Astrocyte of the spinal cord (primary cell): ENCODE data around the gene CKAP2L.
A peak's percentile ranks its signal among the peaks of the same experiment; 100 is the strongest.

Source experiments
- DNase-seq: peaks from one replicate; pipeline ENCODE4 v3.0.0; 2011; ENCODE audit warnings: low read depth, low spot score
- H3K4me3 ChIP-seq: 2 replicates; pipeline ENCODE4 v1.5.1; 2011; ENCODE audit warnings: low read depth, mild to moderate bottlenecking, low read length, moderate library complexity
- CTCF ChIP-seq: IDR thresholded peaks from 2 replicates; pipeline ENCODE4 v1.5.1; 2012; ENCODE audit warnings: low read depth, mild to moderate bottlenecking, low read length, inconsistent platforms
- in situ Hi-C: cut with HindIII; loops from 2 replicates; pipeline ENCODE4 v1.10.0; 2017; ENCODE audit warnings: low sequenced_read_pairs

Gene CKAP2L

GRCh38 chr2:112784199-112785189, 20.1 kb upstream of the CKAP2L start, which contains the start of gene IL1A:
IL1A (minus strand) TSS chr2:112784493; CDS start chr2:112783770, 723 bp downstream.
- peak; percentile 70 for DNase-seq
- in situ Hi-C loops: no loop called here
- no peak for TF ChIP-seq CTCF
- H3K4me3 ChIP-seq: no peak within 1 kb of the TSS

DNA sequence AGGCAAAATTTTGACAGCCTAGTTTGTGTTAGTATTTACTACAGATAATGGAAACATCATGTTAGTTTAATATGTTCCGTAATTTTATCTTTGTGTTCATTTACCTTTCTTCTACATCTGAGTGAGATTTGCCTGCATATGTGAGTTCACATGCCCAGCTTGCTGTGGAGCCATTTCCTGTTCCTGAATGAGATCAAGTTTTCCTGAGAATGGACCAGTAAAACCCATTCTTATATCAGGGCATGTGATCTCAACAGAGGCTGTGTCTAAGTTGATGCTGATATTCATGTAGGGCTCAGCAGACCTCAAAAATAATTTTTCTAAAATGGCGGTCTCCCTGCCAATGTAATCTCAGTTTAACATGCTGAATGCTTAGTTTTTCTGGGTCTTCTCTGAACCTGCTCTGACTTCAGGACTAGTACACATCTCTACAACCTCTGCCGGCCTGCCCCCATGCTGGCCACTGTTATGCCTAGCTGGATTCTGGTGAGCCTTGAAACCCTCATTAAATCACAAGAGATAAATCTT, 18.8 kb upstream of the CKAP2L start:
- H3K4me3 ChIP-seq: no peak overlapping the region
- in situ Hi-C loops: no loop called here
- DNase-seq: no peak
- TF ChIP-seq CTCF: no peak

- TF ChIP-seq CTCF: no peak
- in situ Hi-C loops: no loop called here
- no peak overlapping the region for H3K4me3 ChIP-seq
- DNase-seq: no peak
Observed at GRCh38 chr2:112782234-112782799, 17.9 kb upstream of the CKAP2L start.

DNA sequence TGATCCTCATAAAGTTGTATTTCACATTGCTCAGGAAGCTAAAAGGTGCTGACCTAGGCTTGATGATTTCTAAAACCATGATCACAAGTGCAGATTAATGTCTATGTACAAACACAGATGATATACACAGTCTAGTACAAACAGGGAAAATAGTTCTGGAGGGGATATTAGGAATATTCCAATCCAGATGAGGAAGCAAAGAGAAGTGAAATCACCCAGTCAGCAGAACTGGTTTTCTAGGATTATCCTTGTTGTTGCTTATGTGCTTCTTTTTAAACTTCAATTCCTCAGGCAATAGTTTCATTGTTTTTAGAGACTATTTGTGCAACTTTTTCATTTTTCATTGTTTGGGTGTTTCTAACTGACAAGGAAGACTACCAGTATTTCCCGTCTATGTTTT, 15.2 kb upstream of the CKAP2L start:
- in situ Hi-C loops: no loop called here
- no peak overlapping the region for H3K4me3 ChIP-seq
- no peak for DNase-seq
- no peak for TF ChIP-seq CTCF

- DNase-seq: no peak
- no peak overlapping the region for H3K4me3 ChIP-seq
- TF ChIP-seq CTCF: no peak
- in situ Hi-C loops: no loop called here
Observed at GRCh38 chr2:112777036-112777435, 12.6 kb upstream of the CKAP2L start.

- in situ Hi-C loops: no loop called here
- TF ChIP-seq CTCF: no peak
- no peak for DNase-seq
- H3K4me3 ChIP-seq: no peak overlapping the region
Observed at GRCh38 chr2:112776113-112776512, 11.7 kb upstream of the CKAP2L start.
